Transverse colon (tissue), 4 donors: ENCODE measurements around the gene ZNF423. TPM values are rescaled to one million over a fixed set of nuclear protein-coding genes. Genes with fewer than 3 reads are reported as not detected.

Experiments
- DNase-seq: peaks from one replicate; pipeline ENCODE4 v3.0.0-alpha.2; 2019
- H3K27ac ChIP-seq, 4 donors: fragments of 200-600 bp; sonication (generic); 2 replicates each; pipeline ENCODE4 v1.5.1; 2016 to 2018; ENCODE audit warnings: inconsistent platforms in 4 of 4
- H3K27me3 ChIP-seq: fragments of 200-600 bp; sonication (generic); 2 replicates; pipeline ENCODE4 v1.5.1; 2017; ENCODE audit warnings: inconsistent platforms
- H3K36me3 ChIP-seq, 4 donors: fragments of 200-600 bp; sonication (generic); 2 replicates each; pipeline ENCODE4 v1.5.1; 2017 to 2019; ENCODE audit warnings: inconsistent platforms in 4 of 4
- H3K4me1 ChIP-seq, 4 donors: fragments of 200-600 bp; sonication (generic); 2 replicates each; pipeline ENCODE4 v1.5.1; 2017 to 2020; ENCODE audit warnings: inconsistent platforms in 4 of 4
- H3K4me3 ChIP-seq, 4 donors: fragments of 200-600 bp; sonication (generic); 1 replicate in 1 of 4; 2 replicates in 3 of 4; pipeline versions ENCODE4 v1.5.1 to v1.6.1; 2017 to 2019; ENCODE audit warnings: inconsistent platforms in 4 of 4
- H3K9me3 ChIP-seq, 2 donors: fragments of 200-600 bp; sonication (generic); 2 replicates each; pipeline ENCODE4 v1.5.1; 2017 to 2019; ENCODE audit warnings: inconsistent platforms in 2 of 2
- EP300 ChIP-seq: sonication (generic); formaldehyde crosslinking; IDR thresholded peaks from one replicate; pipeline ENCODE4 v1.6.1; 2017; ENCODE audit warnings: antibody characterized with exemption, low read depth
- POLR2A ChIP-seq: fragments of 450-650 bp; IDR thresholded peaks from one replicate; pipeline ENCODE4 v1.6.1; 2016; ENCODE audit warnings: antibody characterized with exemption, mild to moderate bottlenecking, moderate library complexity
- POLR2AphosphoS5 ChIP-seq, 3 donors: sonication (generic); formaldehyde crosslinking; IDR thresholded peaks; one replicate each; pipeline ENCODE4 v1.6.1; 2016; ENCODE audit warnings: antibody characterized with exemption in 3 of 3
- WGBS, 2 donors: methylation state at CpG; one replicate each; pipeline ENCODE4 v1.1.5; 2018; ENCODE audit warnings: low coverage in 1 of 2; 5-methylcytosine and 5-hydroxymethylcytosine counted together
- in situ Hi-C, 4 donors: fragments of 200-750 bp; cut with MboI; loops; one replicate each; pipeline versions ENCODE4 v1.15.0 to v1.15.1; 2017; ENCODE audit warnings: low sequenced_read_pairs in 3 of 4, low pct_ligation_motif_present in 1 of 4, low pct_unique_long_range_greater_than_20kb in 1 of 4
- intact Hi-C: fragments of 100-400 bp; cut with DNase I; formaldehyde crosslinking; loops from one replicate; pipeline ENCODE4 v1.15.1; 2023; ENCODE audit warnings: low total_unique reads
- total RNA-seq, 4 donors: library from RNA; depleted of rRNA; stranded (reverse); fragments of >200 nt; gene quantifications; one replicate each; pipeline ENCODE4 v1.1.0, GENCODE V29; 2016
- TF ChIP-seq, protein P1 (sequence below), 5 experiments: fragments of 200-600 bp in 3 of 5; fragments of 450-650 bp in 2 of 5; sonication (generic) in 3 of 5; IDR thresholded peaks; 1 replicate in 2 of 5; 2 replicates in 3 of 5; pipeline ENCODE4 v1.5.1; 2016 to 2017; ENCODE audit warnings: antibody characterized with exemption in 5 of 5, inconsistent platforms in 3 of 5, mild to moderate bottlenecking in 2 of 5, moderate library complexity in 1 of 5

ZNF423 gene
- total RNA-seq, 4 donors from 2014 or later = 4.9 to 13.1 (median 7.2) TPM

DNA sequence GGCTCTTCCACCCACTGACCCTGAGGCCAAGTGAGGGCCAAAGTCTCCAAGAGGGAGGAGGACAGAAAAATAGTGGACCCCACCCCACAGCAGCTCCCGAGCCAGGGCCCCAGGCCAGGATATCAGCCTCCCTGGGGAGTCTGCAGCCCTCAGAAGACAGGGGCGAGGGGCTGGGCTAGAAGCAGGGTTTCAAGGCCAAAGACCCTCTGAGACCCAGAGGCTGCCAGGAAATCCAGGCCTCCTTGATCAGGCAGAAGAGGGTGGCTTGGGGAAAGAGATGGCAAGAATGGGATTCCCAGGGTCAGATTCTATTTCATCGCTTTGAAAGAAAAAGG, 156.1 kb downstream of the ZNF423 start:
- no peaks in the 10 kb centered on the region for H3K9me3 ChIP-seq
- intact Hi-C loops = no loop called here
- no peak overlapping the region for H3K4me3 ChIP-seq
- no peaks in the 10 kb centered on the region for H3K36me3 ChIP-seq
- peak overlapping the region; percentile 18 to 64 (median 52) for H3K27ac ChIP-seq
- no peak for DNase-seq
- peaks cover 3% of the 10 kb centered on the region for H3K27me3 ChIP-seq
- TF ChIP-seq POLR2AphosphoS5 (IDR thresholded peaks at IDR 0.05) (no peak), POLR2A (no peak), EP300 (no peak)
- TF ChIP-seq, protein P1, sequence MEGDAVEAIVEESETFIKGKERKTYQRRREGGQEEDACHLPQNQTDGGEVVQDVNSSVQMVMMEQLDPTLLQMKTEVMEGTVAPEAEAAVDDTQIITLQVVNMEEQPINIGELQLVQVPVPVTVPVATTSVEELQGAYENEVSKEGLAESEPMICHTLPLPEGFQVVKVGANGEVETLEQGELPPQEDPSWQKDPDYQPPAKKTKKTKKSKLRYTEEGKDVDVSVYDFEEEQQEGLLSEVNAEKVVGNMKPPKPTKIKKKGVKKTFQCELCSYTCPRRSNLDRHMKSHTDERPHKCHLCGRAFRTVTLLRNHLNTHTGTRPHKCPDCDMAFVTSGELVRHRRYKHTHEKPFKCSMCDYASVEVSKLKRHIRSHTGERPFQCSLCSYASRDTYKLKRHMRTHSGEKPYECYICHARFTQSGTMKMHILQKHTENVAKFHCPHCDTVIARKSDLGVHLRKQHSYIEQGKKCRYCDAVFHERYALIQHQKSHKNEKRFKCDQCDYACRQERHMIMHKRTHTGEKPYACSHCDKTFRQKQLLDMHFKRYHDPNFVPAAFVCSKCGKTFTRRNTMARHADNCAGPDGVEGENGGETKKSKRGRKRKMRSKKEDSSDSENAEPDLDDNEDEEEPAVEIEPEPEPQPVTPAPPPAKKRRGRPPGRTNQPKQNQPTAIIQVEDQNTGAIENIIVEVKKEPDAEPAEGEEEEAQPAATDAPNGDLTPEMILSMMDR (IDR thresholded peaks at IDR 0.05) = no peak
- peaks cover 0 to 26% (median 2%) of the 10 kb centered on the region in 4 donors for H3K4me1 ChIP-seq
- WGBS, 2 donors = 70% methylated on average over 3 of the region's 3 CpGs; no CpG with 5 or more reads in 1 of the 2 donors
- in situ Hi-C loops = no loop called here

DNA sequence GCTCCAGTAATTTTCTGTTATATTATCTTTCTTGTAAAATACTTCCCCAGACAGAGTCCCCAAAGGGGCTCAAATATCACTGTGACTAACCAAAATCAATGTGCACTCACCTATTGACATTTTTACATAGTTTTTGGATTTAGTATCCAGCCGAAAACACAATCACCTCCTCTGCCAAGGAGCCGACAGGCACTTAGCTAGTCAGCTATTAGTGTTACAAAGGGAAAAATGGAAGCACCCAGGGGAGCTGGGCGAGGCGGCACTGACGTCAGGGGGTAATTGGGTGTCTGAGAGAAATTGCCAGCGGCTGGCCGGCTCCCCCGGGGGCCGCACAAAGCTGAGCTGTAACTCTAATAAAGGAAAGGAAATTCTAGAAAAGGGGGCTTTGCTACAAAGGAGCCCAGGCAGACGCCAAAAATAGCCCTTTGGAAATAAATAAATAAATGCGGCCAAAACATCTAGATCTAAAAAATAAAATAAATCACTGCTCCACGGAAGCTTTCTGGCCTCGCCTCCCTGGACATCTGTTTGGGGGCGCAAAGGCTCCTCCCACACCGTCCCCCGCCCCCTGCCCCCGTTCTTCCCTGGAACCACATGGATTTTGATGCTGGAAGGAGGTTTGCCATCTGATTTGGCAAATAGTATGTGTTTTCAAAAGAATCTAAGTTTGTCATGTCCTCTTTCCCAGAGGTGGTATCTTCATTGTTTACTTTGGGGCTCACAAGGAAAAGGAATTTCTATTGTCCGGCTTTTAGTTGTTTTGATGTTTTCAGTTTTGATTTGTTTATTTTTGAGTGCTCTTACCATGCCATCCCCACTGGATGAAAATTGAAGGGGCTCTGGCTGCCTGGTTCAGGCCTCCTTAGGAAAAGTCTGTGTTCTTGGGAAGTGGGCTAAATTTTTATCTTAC, 156.7 kb downstream of the ZNF423 start:
- in situ Hi-C loops = no loop called here
- no peak for TF ChIP-seq POLR2A
- TF ChIP-seq POLR2AphosphoS5 (IDR thresholded peaks at IDR 0.05) = no peak
- no peak for TF ChIP-seq EP300
- TF ChIP-seq, protein P1 (IDR thresholded peaks at IDR 0.05) = no peak
- intact Hi-C loops = no loop called here
- H3K4me3 ChIP-seq = no peak overlapping the region
- no peaks in the 10 kb centered on the region for H3K9me3 ChIP-seq
- peaks cover 3% of the 10 kb centered on the region for H3K27me3 ChIP-seq
- no peaks in the 10 kb centered on the region for H3K36me3 ChIP-seq
- WGBS, 2 donors = 79 to 89% methylated on average over 1 to 18 of the region's 18 CpGs
- peaks cover 0 to 26% (median 2%) of the 10 kb centered on the region in 4 donors for H3K4me1 ChIP-seq
- peak overlapping the region; percentile 18 to 64 (median 52) for H3K27ac ChIP-seq
- DNase-seq = no peak

DNA sequence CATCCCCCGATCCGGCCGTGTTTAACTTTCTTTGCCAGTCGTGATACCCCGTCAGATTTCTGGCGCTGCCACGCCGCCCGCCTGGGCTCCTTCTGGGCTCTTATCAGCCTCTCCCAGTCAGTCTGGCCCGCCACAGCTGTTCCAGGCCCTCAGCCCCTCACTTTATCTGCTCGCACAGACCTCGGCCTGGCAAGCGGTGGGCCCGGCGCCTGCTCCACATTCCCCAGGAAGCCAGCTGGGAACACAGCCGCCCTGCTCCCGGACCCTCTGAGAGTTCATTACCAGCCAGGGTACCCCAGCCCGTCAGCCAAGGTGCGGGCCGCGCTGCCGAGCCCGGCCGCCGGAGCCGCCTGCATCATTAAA, 157.5 kb downstream of the ZNF423 start:
- Histone ChIP-seq H3K27me3 (peaks cover 3% of the 10 kb centered on the region), H3K36me3 (no peaks in the 10 kb centered on the region), H3K4me1 (peaks cover 0 to 26% (median 2%) of the 10 kb centered on the region in 4 donors), H3K9me3 (no peaks in the 10 kb centered on the region), H3K4me3 (no peak overlapping the region), H3K27ac (no peak overlapping the region)
- in situ Hi-C loops = no loop called here
- intact Hi-C loops = no loop called here
- TF ChIP-seq POLR2A (no peak), POLR2AphosphoS5 (IDR thresholded peaks at IDR 0.05) (no peak)
- TF ChIP-seq, protein P1 (IDR thresholded peaks at IDR 0.05) = no peak
- DNase-seq = no peak
- 89% methylated on average over 26 of the region's 26 CpGs; no CpG with 5 or more reads in 1 of the 2 donors for WGBS, 2 donors

DNA sequence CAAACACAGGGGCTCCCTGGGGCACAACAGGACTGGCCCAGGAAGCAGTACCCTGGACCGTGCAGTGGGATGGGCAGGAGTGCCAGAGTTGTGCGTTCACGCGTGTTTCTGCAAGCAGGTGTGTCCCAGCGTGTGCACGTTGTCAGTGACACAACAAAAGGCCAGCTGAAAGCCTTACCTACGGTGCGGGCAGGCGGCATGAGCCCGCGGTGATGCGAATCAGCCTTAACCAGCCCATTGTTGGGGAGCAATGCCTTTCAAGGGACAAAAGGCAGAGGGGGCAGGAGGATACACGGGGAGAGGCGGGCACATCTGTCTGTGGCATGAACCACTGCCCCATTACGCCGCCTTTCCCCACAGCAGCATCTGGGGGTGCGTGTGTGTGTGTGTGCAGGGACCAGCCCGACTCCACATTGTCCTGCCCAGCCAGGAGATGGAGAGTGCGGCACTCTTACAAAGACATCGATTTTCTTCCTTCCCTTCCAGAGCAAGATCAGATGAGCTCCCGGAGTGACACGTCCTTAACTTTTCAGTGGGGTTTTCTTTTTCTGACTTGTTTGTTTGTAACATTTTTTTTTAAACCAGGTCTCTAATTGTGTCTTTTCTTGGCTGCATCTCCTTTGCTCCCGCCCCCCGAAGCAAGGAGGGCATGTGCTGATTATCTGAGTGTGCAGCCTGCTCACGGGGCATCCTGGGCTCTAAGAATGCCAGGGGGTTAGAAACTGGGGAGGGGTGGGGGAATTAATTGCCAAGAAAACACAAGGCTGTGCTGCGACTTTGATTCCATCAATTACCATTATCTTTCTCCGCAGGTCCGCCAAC, 158.1 kb downstream of the ZNF423 start:
- TF ChIP-seq EP300 (no peak), POLR2A (no peak), POLR2AphosphoS5 (IDR thresholded peaks at IDR 0.05) (no peak)
- TF ChIP-seq, protein P1 (IDR thresholded peaks at IDR 0.05) = no peak
- no peaks in the 10 kb centered on the region for H3K9me3 ChIP-seq
- H3K27ac ChIP-seq = no peak overlapping the region
- H3K36me3 ChIP-seq = no peaks in the 10 kb centered on the region
- H3K4me3 ChIP-seq = no peak overlapping the region
- in situ Hi-C loops = no loop called here
- DNase-seq = no peak
- H3K4me1 ChIP-seq = peaks cover 0 to 26% (median 2%) of the 10 kb centered on the region in 4 donors
- intact Hi-C loops = no loop called here
- H3K27me3 ChIP-seq = peaks cover 3% of the 10 kb centered on the region
- 86 to 95% methylated on average over 4 to 28 of the region's 28 CpGs for whole genome bisulfite sequencing, 2 donors
